ENCODE results near the gene GAR1.
"Not testable (repeated sequence)": the region's sequence is repeated elsewhere in the genome, so short reads cannot be mapped to it uniquely, and the experiment has no call there.

DNA sequence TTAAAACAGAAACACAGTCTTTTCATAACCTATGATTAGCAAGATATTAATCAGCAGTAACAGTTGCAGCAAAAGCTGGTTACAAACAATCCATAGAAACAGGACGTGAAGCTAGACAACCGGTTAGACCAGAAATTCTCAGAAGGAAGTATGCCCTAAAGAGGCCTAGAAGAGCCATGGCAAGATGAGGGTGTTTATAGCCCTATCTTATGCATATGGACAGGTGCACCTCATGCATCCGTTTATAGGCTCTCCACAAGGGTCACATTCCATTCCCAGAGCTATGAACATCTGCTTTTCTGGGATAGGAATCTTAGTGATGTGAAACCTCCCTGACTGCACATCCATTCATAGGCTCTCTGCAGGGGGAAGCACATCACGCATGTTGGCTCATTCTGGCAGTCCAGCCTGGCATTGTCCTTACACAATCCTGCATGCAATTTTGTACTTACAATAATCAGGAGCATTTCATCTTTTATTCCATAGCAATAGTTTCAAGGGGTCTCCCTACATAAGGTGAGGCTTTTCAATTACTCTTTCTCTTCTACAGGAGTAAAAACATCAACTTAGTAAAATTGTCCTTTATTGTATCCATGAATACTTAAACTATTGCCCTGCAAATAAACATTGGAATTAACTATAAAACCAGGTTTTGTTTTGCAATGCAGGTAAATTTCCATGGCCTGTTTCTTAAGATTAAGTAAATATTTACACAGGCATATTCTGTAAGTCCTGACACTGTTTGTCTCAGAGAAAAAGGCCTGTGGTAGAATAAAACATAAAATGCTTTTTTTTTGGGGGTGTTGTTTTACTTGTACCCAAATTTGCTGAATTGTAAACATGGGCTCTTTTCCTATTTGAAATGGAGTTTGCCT is 44.1 kb downstream of the GAR1 start:
- TF ChIP-seq, protein P1, sequence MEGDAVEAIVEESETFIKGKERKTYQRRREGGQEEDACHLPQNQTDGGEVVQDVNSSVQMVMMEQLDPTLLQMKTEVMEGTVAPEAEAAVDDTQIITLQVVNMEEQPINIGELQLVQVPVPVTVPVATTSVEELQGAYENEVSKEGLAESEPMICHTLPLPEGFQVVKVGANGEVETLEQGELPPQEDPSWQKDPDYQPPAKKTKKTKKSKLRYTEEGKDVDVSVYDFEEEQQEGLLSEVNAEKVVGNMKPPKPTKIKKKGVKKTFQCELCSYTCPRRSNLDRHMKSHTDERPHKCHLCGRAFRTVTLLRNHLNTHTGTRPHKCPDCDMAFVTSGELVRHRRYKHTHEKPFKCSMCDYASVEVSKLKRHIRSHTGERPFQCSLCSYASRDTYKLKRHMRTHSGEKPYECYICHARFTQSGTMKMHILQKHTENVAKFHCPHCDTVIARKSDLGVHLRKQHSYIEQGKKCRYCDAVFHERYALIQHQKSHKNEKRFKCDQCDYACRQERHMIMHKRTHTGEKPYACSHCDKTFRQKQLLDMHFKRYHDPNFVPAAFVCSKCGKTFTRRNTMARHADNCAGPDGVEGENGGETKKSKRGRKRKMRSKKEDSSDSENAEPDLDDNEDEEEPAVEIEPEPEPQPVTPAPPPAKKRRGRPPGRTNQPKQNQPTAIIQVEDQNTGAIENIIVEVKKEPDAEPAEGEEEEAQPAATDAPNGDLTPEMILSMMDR (IDR thresholded peaks at IDR 0.05 in 8 of 11, conservative IDR thresholded peaks at IDR 0.05 in 3 of 11) = not testable (repeated sequence)
- TF ChIP-seq POLR2A (IDR thresholded peaks at IDR 0.05) = not testable (repeated sequence)

All from spleen (tissue), 7 donors.